NOMO-1 treated with DMSO at 0.1 percent for 48 hours (cell line): ENCODE data around the gene PHLPP1.

Experiments used
- DNase-seq: peaks from one replicate; lab custom pipeline; 2025; ENCODE audit not compliant: unreplicated experiment; lab: John Stamatoyannopoulos, UW

The PHLPP1 gene

DNA sequence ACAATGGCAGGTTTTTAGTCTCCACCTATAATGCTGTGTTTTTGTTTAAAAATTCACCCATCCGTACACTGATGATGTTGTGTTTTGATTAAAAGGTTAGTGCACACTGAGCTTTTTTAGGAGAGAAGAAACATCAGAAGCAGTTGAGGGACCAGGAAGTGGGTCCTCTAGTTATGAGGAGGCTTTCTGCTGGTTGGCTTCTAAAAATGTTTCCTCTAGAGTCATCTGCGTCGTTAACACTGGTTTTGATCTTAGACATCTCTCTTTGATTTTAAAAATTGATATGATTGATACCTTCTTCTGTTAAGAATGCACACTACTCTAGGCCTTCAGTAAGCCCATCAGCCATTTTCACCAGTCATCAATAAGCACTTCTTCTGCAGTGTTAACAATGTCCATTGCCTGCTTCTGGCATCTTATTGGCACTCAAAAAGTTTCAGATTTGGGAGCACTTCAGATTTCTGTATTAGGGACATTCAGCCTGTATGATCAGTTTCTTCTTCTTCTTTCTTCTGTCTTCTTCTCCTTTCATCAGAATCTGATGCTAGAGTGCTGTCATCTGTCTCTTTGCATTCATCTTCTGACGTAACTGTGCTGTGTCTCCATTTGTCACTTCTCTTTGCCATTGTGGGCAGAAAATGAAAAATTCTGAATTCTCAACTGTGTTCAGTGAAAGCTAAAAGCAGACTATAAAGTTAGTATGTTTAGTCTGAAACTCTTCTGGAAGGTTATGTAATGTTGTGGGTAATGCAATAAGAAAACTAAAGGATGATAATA, 56.3 kb downstream of the PHLPP1 start:
- no peak for DNase-seq

DNA sequence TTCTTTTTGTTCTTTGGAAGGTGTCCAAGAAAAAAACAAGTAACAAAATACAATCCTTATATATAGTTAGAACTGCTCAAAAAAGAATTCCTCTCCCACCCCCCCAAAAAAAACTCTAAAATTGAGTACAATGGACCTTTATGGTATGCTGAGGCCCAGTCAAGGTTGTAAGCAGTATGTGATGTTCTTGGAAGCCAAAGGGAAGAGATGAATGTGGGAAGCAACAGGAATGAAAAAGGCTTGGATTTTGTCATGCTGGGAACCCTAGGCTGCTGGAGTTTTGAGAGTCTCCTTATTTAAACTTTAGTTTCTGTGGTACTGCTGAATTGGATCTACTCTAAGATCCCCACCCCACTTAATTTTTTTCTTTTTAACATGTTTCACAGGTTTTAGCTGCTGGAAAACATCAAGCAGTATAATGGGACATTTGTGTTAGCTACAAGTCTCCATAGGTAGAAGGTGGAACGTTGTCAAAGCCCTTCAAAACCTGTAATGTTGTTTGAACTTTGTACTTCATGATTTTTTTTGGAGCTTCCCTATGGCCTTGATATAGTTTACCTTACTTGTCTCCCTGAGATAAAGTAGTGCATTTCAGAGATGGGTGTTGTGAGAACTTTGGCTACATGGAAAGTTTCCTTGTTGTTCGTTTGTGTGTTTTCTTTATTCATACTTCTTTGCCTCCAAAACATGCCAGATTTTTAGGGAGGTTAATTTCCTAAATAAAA, 57.7 kb downstream of the PHLPP1 start:
- no peak for DNase-seq

DNA sequence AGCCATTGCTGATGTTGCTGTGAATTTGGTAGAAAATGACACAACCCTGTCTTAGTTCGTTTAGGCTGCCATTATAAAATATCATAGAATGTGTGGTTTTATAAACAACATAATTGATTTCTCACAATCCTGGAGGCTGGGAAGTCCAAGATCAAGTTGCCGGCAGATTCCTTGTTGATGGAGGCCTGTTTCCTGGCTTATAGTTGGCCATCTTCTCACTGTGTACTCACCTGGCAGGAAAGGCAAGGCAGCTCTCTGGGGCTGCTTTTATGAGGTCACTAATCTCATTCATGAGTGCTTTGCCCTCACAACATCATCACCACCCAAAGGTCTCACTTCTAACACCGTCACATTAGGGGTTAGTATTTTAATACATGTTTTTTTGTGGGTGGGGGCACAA, 58.4 kb downstream of the PHLPP1 start:
- no peak for DNase-seq

DNA sequence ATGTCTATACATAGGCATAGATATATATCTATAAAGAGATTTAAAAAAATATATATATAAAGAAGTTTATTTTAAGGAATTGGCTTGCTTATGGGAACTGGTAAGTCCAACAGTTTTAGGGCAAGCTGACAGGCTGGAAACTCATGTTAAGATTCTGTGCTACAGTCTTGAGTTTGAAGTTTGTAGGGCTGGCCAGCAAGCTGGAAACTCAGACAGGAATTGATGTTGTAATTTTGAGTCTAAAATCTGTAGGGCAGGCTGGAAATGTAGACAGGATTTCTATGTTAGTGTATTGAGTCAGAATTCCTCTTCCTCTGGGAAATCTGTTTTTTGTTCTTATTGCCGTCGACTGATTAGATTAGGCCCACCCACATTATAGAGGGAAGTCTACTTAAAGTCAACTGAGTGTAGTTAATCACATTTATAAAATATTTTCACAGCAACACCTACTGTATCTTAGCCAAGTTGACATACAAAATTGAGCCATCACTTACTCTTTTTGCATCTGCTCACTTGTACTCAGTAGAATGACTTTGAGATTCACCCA, 60.8 kb downstream of the PHLPP1 start:
- no peak for DNase-seq

DNA sequence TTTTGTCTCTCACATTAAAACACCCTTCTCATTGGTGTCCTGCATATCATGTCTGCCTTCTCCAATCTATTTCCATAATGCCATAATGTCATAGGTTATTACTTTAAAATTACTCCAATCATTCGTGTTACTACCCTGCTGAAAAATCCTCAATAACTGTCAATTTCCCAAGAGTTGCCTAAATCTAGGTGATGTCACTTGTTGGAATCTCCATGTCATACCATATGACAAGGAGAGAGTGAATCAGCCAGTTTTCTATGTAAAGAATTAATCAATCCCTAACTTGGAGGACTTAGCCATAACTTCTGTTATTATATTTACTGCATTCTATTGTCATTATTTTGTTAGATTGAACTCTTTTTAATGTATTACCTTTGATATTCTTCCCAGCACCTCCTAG, 62.5 kb downstream of the PHLPP1 start:
- no peak for DNase-seq

DNA sequence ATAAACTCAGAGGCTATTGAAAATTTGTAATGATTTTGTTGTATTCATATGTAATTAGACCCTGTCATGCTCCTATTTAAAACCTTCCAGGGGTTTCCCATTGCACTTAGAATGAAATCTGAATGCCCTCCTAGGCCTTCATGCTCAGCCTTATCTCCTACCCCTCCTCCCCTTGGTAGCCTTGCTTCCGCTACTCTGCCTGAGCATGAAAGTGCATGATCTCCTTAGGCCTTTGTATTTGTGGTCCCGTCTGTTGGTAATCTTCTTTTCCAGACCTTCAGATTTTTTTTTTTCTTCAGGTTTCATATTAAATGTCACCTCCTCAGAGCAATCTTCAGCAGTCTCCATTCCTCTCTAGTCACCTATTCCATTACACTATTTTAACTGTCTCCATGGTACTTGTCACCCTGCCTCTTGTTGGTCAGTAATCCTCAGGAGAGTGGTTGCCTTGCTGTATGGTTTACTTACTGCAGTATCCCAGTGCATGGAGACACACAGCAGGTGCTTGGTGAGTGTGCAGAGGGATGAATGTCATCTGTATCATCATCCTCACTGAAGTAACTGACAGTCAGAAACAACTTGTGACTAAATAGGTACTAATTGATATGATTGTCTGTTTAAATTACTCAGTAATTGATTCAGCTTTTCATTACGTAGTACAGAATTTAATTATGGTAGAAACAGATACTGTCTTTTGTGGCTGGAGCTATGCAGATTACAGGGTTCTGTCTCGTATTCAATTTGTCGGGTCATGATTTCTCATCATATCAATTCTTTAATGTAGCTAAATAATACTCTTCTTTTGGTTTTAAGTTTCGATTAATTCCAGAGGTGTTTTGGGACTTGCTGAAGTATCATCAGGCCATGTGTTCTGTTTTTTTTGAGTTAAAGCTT, 63.9 kb downstream of the PHLPP1 start:
- no peak for DNase-seq

DNA sequence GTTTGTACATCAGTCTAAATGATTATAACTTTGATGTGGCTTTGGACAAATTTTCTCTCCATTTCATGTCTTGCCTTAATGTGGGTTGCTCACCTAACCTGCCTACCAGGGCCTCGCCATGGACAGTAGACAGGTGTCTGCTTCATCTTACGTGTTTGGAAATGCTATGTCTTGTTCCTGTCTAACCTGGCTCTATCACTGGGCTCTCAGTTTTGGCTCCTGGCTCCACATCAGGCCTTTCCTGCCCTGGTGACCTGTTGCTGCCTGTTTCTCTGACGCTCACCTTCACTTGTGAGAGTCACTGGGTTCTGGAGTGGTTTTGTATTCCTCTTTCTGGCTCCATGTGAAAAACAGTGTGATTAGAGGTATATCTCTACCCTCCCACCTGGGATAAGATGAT, 65.9 kb downstream of the PHLPP1 start:
- DNase-seq = no peak

DNA sequence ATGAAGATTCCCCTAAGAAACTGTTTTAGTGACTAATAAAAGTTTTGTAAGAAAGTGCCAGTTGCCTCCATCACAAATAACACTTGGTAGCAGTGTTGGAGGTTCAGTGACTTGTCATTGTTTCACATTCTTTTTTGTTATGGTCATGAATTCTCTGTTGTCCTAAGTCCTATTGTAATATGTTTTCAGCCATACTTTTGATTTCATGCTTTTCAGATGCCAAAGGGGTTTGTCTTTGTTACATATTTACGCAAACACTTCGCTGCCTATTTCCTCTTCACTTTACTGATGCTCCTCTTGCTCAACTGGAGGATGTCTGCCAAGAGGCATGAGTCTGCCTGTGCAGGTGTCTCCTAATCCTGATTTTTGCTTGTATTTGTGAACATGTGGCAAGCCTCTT, 66.6 kb downstream of the PHLPP1 start:
- peak; percentile 71 for DNase-seq

DNA sequence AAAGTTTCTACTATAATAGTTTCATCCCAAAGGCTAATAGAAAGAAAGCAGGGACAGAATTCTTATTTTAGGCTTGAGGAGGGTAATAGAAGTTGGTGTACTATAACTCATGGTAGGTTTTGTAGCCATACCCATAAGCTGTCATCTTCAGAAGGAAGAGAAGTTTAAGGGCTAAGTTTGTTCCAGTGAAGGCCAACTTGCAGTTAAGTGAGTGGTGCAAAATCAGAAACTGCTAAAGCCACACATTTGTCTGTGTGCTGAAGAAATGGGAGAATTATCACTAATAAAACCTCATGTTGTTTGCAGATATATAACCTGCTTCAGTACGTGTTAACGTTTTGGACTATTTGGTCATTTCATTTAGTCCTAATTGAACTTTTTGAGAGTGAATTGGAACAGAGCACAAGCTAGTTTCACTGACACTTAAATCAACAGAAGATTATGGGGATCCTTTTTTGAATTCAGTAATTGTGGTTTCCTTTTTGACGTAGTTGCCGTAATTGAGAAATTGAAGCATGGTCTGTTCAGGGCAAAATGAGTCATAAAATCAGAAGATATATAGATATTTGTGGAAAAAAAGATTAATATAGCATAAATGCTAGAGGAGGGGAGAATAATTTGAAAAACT, 69.1 kb downstream of the PHLPP1 start:
- peak; percentile 79 for DNase-seq

DNA sequence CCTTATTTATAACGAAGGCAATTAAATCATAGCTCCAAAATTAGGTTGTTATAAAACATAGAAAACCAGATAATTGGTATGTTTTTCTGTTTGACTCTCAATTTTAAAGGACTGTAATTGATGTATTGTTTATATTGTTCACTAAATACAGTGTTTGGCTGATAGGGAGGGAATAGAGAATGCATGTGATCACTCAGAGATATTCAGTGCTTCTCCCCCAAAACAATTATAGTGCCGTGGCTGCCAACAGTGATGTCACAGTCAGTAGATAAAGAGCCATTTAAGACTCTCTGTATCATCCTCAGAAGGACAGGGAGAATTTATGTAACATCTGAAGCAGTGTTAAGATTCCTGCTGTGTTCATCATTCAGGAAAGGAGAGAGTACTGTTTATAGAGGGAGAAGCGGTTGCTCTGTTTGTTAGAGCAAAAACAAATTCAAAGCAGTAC, 69.6 kb downstream of the PHLPP1 start:
- peak; percentile 23 for DNase-seq

DNA sequence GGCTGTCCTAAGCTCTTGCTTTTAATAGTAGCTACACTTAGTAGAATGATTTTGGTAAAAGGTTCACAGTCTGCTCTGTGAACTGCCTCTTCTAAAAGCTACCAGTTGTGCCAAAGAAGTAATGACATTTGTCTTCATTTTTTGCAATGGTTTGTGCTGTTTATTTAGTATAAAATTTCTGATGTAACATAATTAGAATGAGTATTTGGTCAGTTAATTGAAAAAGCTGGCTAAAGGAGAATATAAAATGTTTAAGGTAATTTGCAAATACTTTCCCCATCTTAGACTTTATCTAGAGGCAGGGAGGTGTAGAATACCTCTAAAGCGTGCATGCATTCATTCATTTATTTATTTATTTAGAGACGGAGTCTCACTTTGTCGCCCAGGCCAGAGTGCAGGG, 71.3 kb downstream of the PHLPP1 start:
- DNase-seq = no peak

DNA sequence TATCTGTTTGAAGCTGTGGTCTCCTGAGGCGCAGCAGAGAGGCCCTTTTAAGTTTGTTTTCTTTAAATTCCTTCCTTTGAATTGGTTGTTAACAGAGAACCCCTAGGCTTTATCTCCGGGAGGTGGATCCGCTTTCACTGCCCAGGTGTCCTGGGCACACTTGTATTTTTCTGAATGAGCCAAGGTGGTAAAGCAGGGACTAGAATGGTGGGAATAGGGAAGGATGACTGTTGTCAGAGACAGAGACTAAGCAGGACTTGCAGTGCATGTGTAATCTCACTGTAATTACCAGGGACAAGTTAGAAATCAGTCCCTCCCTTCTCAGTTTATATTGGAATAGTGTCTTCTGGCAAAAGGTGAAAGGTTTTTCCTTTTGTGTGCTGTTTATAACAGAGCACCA, 72.8 kb downstream of the PHLPP1 start:
- no peak for DNase-seq

DNA sequence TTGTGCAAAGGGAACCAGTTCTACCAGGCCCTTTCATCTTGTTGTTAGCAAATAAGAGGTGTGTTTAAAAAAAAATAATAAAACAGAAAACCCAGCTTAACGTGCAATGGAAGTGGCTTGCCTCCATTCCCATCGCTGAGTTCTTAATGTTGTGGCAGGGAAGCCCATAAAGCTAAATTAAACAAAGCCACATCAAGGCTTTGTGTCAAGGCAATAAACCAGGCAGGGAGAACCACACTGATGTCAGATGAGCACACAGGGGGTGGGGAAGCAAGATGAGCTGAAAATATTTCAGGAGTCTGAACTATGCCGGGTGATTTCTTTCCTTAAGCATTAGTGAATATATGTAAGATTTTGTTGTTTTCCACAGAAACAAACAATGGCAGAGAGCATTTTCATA, 73.5 kb downstream of the PHLPP1 start:
- DNase-seq = no peak

DNA sequence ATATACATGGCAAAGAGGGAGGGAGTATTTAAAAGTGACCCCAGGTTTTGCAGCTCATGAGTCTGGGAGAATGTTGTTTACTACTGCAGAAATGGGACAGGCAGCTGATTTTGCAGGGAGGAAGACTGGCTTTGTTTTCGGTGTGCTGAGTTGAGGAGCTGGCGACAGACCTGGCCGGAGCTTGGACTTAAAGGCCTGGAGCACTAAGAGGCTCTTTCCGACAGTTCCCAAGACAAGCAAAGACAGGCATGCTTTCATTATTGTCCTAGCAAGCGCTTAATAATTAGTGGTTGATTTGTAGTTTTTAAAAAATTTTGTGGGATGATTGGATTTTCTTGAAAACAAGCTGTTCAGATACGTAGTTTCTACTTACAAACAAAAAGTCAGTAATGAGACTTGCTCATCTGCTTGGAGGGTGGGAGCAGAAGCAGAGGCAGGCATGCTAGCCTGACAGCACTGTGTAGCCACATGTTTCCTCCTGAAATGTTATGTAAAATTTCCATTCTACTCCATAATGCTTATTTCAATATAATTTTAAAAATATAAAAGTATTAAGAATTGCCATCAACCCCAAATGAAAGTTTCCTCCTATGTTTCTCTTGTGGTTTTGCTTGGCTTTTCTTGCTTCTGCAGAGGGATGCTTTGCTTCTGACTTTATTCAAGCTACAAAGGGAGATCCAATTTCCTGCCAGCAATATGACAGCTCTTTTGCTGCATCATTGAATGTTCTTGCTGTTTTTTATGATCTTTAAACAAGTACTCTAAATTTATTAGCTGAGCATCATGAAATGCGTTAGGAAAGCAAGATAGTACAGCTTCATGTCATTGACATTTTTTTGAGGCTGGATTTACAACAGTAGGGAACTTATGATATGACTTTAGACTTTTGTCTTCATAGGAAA, 75.8 kb downstream of the PHLPP1 start:
- DNase-seq = no peak

DNA sequence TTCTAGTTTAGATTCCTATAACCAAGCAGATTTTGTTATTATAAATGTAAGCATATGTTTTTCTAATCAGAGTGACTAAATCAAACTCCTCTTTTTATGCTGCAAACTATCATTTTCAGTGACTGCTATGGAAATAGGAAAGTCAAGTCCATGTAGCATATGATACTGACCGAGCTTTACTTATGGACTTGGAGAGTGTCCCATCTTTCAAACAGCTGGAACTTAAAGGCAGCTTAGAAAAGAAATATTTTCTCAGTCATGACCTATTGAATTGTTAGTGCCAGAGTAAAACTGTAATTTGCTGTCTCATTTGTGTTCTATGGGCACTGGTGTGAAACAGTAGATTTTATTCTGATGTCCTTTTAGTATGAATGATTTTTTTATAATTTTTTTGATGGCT, 76.7 kb downstream of the PHLPP1 start:
- DNase-seq = no peak

DNA sequence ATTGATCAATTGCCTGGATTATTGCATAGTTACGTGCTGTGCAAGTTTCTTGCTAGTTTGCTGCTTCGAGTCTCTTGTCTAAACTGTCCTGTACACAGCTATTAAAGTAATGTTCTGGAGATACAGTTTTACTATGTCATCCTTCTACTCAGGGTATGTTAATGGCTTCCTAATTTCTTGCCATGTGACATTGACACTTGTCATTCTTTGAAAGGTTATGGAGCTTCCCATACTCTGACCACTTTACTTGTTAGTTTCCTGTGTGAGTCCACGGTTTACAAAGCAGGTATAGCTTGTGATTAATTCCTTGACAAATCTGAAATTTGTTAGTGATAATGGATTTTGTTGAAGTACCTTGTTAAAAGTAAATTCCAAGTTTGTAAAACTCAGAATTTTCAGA, 80.5 kb downstream of the PHLPP1 start:
- no peak for DNase-seq

DNA sequence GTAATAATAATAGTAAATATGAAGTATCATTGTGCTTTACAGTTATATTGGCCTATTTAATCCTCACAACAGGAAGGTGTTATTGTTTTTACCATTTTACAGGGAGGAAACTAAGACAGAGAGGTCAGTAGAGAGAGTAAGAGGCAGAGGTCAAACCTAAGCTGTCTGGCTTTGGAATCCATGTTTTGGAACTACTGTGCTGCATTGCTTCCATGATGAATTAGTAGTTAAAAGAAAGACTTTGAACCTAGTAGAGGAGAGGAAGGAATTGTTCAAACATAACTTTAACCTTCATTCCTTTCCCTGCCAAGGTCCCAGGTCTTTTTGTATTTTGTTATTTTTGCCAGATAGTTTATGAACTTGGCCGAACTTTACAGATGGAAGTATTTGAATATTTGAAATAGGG, 80.9 kb downstream of the PHLPP1 start:
- DNase-seq = no peak

DNA sequence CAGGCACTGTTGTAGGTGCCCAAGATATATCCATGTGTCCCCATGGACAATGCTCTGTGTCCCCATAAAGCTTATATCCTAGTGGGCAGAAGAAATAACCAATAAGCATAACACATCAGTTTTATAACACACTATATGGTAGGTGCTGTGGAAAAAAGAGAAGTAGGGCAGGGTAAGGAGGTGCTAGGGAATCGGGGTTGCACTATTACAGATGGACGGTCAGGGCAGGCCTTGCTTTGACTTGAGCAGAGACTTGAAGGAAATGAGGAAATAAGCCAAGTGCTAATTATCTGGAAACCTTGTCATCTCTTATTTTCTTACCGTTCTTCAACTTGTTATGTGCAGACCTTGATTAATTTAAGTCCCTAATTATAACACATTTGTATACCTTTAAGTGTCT, 82.0 kb downstream of the PHLPP1 start:
- peak; percentile 69 for DNase-seq

DNA sequence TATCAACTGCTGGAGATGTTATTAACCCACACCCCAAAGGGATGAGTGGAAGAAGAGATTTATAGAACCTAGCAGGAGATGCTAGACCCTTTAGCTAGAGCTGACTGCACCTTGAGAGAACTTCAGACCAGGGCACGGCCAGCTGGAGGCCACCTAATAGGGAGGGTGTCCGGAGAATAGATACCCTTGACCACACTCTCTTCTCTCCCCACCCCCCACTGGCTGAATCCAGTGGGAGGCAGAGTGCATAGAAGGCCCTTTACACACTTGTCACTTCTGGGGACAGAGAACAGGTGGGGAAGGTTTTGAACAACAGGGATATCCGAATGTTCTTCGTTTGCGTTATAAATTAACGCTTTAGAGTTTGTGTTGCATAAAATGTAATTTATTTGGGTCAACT, 84.6 kb downstream of the PHLPP1 start:
- no peak for DNase-seq

DNA sequence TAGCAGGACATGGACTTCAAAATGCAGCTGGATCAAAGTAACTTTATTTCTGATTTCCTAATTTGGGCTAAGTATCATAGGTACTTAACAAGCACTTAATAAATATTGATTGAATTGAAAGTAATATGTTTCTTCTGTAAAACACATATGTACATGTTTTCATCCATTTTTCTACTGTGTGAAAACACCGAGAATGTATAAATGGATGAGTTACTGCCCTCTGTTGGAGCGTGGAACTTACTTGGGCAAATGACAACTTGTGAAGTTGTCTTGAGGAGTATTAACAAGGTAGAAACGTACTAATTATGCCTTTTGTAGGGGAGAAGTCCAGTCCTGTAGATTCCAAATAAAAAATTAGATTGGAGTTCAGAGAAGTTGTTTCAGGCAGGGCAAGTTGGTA, 87.2 kb downstream of the PHLPP1 start:
- DNase-seq = no peak
